DMS153 treated with DMSO at 0.1 percent for 48 hours (cell line): Measurements from ENCODE around the gene MSN.
"Not testable (repeated sequence)": the region's sequence is repeated elsewhere in the genome, so short reads cannot be mapped to it uniquely, and the experiment has no call there.

Source experiments
- DNase-seq: peaks from one replicate; lab custom pipeline; 2025; ENCODE audit not compliant: unreplicated experiment; lab: John Stamatoyannopoulos, UW

MSN gene

DNA sequence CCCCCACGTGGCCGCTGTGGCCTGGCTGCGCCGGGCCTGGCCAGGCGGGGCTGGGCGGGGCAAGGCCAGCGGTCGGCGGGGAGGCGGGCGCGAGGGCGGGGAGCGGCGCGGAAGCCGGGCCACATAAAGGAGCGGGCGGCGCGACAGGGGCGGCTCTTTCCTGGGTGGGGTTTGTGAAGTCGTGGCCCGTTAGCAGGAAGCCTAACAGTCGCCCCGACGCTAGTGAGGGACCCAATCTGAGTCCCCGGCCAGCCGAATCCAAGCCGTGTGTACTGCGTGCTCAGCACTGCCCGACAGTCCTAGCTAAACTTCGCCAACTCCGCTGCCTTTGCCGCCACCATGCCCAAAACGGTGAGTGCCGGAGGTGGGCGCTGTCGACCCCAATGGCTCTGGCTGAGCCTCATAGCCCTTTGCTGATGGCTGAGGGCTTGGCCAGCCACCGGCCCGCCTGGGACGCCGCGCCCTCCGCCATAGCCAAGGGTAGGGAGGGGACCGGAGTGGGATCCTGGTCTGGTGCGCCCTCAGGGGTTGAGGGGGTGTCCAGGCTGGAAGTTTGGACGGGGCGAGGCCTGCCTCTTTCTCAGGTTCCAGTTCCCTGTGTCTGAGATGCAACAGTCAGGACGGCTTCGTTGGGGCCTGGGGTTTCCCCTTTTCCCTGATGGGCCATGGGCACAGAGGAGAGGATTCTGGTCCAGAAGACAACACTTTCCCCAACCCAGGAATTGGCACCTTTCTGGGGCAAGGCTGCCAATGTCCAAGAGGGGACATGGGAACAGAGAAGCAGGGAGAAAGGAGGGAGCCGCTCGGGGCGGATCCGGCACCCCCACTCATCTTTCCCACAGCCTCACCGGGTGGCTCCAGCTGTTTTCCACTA, at the start of gene MSN:
Gene MSN (plus strand): TSS at position 152 of the 874 bp plus-strand sequence. CDS start 188 bp downstream, at position 340.
- no peak for DNase-seq

GRCh38 chrX:65620096-65620705, 47.3 kb upstream of the MSN start:
- DNase-seq, result not testable (repeated sequence)

DNA sequence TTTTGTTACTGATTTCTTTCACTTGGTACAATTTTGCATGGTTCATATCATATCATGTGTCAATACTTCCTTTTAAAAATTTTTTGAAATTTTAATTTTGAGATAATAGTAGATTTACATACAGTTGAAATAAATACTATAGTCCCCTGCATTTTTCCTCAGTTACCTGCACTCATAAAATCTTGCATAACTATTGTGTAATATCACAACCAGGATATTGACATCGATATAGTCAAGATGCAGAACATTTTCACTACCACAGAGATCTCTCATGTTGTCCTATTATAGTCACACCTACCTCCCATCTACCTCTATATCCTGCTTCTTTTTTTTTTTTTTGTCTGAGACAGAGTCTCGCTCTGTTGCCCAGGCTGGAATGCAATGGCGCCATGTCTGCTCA, 36.7 kb upstream of the MSN start:
- no peak for DNase-seq

DNA sequence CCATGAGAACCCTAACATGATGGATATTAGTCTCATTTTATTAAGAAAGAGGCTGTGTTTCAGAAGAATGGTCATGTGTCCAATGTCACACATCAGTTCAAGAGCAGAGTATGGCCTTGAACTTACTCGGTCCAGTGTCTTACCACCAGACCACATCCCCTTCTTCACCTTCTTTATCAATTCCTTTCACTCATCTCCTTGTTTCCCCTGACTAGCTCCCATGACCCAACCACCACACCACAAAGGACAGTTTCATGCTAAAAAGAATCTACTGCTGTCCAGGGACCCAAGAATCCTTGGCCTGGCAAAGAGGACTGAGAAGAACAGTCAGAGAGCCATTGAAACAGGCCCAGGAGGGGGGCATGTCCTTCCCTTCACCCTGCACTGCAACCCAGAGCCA, 33.6 kb upstream of the MSN start:
- DNase-seq, result no peak

- DNase-seq, result no peak
Observed at GRCh38 chrX:65634732-65635131, 32.7 kb upstream of the MSN start.

GRCh38 chrX:65635378-65635777, 32.1 kb upstream of the MSN start:
- DNase-seq, result no peak

- DNase-seq, result no peak
Observed at GRCh38 chrX:65635822-65636221, 31.6 kb upstream of the MSN start.

- DNase-seq, result not testable (repeated sequence)
Observed at GRCh38 chrX:65636261-65636660, 31.2 kb upstream of the MSN start.

DNA sequence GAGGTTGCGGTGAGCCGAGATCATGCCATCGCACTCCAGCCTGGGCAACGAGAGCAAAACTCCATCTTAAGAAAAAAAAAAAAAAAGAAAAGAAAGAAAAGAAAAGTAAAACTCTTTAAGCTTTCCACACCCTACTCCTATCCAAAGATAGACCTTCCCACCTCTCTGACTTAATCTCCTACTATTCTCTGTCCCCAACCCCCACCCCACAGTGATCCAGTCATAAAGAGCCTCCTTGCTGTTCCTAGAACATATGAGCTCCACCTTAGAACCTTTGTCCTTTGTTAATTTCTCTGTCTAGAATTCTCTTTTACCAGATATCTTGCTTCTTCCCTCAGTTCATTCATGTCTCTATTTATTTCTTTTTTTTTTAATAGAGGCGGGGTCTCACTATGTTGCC, 30.1 kb upstream of the MSN start:
- no peak for DNase-seq

- no peak for DNase-seq
Observed at GRCh38 chrX:65642914-65643491, 24.5 kb upstream of the MSN start.

- DNase-seq, result no peak
Observed at GRCh38 chrX:65643531-65644052, 23.9 kb upstream of the MSN start.

- DNase-seq, result no peak
Observed at GRCh38 chrX:65644621-65645289, 22.7 kb upstream of the MSN start.

GRCh38 chrX:65647801-65648200, 19.7 kb upstream of the MSN start:
- no peak for DNase-seq

DNA sequence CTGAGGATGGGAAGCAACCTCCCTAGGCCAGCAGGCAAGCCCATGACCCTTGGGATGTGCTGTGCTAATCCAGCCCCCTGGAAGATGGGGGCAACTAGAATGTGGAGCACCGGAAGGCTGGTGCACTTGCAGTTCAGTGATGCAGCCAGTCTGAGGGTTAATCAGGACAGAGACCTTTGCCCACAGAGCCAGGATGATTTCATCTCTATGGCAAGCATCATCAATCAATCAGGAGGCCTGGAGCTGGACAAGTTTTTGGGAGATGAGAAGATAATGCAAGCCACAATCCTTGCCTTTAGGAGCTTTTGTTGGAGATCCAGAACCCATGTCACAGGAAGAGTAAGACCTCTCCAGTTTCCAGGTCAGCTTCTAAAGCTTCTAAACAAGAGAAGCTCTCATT, 15.4 kb upstream of the MSN start:
- no peak for DNase-seq

GRCh38 chrX:65657009-65657441, 10.4 kb upstream of the MSN start:
- not testable (repeated sequence) for DNase-seq

DNA sequence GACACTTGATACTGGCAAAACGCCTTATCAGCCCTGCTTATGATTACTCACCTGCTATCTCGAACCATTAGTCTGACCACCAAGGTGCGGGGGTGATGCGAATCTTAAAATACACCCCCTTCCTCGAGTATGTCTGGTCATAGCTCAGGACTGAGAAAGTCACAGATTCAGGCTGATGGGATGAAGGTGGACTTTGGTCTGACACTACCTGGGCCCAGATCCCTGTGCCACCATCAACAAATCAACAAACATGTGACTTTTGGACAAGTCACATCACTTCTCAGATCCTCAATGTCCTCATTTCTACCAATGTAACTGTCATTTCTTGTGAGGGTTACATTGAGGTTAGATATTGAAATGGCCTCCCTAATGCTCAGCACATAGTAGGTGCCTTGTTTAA, 9.8 kb upstream of the MSN start:
- DNase-seq, result no peak

DNA sequence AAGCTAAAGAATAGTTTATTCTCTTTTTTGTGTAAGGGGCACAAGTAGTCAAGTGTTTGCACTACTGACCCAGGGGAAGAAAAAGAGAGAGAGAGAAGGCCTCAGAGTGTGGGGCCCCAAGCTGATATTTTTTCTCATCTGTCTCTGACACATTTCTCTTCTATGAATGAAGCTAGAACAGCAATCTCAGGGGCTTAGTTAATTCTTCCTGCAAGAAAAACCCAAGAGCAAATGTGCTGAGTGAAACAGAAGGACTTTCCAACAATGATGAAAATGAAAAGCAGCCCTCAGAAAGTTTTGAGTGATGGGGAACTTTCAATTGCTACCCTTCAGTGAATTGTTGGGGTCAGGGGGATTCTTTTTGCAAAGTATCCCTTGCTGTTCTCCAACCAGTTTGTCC, 9.2 kb upstream of the MSN start:
- no peak for DNase-seq

DNA sequence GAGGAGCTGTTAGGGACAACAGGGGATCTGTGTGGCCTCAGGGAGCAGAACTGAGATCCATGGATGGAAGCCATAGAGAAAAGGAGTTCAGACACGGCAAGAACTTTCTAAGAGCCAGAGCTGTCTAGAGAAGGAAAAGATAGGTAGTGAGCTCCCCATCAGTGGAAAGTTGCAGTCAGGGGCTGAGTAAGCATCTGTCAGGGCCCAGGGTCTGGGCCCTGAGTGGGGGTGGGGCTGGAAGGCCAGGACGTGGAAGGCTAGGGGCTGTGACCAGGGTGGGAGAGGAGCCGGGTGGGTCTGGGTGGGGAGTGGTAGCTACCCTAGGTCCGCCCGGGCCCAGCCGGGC, 324 bp upstream of the MSN start:
- DNase-seq, result no peak

DNA sequence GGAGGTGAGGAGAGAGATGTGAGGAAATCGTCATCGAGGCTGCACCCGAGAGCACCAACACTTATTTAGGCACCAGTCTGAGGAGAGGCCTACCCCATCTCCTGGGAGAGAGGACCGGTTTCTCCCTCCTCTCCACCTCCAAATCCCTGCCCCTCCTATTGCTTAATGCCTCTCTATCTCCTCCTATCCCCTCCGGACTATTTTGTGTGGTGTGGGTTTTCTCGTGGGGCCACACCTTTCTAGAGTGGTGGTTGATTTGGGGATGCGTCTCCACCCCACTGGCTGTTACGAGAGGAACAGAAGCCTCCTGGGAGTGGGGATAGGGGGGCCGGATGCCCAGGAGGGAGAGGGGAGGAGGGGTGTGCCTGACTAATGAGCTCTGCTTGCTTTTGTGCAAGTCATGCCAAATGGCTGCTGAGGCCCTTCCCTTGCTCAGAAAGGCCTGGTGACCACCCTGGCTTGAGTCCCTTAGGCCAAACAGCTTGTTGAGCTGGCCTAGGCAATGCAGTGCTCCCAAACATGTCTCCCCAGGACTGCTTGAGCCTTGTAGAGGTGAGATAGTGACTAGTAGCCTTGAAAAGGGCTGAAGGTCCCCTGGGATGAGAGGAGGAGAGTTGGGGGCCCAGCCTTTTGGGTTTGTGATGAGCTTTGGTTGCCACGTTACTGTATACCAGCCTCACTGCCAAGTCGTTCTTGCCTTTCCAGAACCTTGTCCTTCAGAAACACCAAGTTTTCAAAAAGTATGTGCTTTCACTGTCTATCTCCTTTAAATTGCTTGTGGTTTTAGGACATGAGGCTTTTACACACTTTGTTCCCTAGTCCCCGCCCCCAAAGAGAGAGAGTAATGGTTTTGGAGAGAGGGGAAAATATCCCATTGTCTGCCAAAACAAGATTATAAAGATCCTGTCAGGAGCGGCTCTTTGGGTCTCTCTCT, 1.2 kb downstream of the MSN start:
- peak; percentile 41 for DNase-seq

- DNase-seq, result no peak
Observed at GRCh38 chrX:65671286-65671685, 3.8 kb downstream of the MSN start.
